ENCODE data around the gene CLDN6.
A peak's percentile ranks its signal among the peaks of the same experiment; 100 is the strongest.

Gene CLDN6

GRCh38 chr16:2985462-2985861, 32.5 kb downstream of the CLDN6 start:
- no peak for DNase-seq

- DNase-seq = peak; percentile 81
Measured at GRCh38 chr16:2983706-2984136, 34.3 kb downstream of the CLDN6 start.

DNA sequence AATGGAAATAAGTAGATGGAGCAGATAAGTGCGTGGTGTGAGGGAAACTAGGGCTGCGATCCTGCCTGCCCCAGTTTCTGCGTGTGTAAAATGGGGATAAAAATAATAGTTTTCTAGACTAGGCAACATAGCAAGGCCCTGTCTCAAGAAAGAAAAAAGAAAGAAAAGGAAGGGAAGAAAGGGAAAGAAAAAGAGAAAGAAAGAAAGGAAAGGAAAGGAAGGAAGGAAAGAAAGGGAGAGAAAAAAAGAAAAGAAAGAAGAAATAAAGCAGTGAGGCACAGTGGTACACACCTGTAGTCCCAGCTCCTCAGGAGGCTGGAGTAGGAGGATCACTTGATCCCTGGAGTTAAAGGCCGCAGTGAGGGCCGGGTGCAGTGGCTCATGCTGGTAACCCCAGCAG, 35.6 kb downstream of the CLDN6 start:
- no peak for DNase-seq

- no peak for DNase-seq
Measured at GRCh38 chr16:2981899-2982250, 36.1 kb downstream of the CLDN6 start.

- DNase-seq = no peak
Measured at GRCh38 chr16:2981177-2981898, 36.6 kb downstream of the CLDN6 start.

GRCh38 chr16:2980227-2981176, 37.5 kb downstream of the CLDN6 start, which contains the start of gene PKMYT1:
Gene PKMYT1, minus strand, starts transcription at chr16:2980446. Its CDS starts 789 bp downstream, at chr16:2979657.
- peak; percentile 92 for DNase-seq

- peak; percentile 38 for DNase-seq
Measured at GRCh38 chr16:2979669-2980226, 38.2 kb downstream of the CLDN6 start.

GRCh38 chr16:2977440-2977839, 40.5 kb downstream of the CLDN6 start:
- no peak for DNase-seq

DNA sequence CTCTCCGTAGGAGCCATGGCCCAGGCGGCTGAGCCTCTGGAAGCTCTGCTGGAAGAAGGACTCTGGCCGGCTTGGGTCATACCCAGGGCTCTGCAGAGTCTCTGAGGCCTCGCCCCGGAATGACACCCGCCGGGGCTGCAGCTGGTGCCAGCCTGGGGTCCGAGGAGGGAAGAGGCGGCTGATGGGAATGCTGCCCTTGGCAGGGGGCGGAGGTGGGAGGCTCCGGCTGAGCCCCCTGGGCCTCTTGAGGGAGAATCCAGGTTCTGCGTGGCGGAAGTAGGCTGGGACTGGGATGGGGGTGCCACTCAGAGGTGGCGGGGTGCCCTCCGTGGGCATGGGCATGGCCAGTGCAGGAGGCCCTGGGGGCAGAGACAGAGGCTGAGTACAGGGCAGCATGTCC, 41.3 kb downstream of the CLDN6 start:
- no peak for DNase-seq

- no peak for DNase-seq
Measured at GRCh38 chr16:2976201-2976600, 41.8 kb downstream of the CLDN6 start.

DNA sequence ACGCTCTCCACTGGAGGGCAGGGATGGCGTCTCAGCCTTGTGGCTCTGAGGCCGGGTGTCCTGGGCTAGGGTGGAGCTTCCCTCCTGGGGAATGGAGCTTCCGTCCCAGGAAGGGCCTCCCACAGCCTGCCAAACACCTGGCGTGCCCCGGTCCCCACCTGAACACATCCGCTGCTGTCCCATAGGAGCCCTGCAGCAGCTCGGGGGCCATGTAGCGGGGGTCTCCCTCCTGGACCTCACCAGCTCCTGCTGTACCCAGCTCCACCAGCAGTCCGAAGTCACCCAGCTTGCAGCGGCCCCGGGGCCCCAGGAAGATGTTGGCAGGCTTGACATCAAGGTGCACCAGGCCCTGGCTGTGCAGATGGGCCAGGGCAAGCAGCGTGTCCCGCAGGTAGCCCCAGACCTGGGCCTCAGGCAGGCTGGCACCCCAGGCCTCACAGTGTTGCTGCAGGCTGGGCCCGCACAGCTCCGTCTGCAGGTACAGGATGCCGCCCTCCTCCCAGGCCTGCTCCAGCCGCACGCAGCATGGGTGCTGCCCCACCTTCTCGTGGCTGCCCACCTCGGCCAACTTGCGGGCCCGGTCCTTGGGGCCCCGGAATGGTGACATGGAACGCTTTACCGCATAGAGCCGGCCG, 42.7 kb downstream of the CLDN6 start:
- no peak for DNase-seq

- no peak for DNase-seq
Measured at GRCh38 chr16:2974319-2975056, 43.5 kb downstream of the CLDN6 start.

- no peak for DNase-seq
Measured at GRCh38 chr16:2973605-2974318, 44.2 kb downstream of the CLDN6 start.

- DNase-seq = no peak
Measured at GRCh38 chr16:2973093-2973492, 44.9 kb downstream of the CLDN6 start.

DNA sequence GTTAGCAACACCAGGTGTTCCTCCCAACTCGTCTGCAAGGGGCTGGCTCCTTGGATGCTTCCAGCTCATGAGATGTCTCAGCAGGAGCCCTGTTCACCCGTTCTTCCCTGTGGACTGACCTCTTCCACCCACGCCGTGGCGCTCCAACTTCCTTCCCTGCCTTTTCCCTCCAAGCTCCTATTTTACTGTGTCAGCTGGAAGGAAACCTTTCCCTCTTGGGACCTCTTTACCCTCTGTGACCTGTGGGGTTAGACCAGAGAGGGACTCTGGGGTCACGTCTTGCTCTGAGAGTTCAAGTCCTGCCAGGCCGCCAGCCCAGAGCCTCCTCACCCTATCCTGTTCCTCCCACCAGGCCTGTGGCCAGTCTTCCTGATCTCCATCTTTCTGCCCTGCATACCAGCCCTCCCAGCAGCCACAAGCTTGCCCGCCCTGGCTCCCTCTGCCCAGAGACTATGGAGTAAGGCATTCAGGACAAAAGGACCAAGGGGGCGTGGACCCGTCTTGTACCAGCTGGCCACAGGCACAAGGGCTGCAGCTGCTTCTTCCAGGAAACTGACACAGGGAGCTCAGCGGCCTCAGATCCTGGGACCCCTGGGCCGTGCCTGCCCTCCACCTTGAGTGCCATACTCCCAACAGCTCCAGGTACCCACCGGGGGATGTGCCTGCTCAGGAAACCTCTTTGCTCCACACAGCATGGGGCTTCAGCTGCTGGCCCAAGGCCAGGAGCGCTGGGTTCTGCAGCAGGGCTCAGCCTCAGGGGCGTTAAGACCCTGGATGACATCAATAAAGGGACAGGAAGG, 45.8 kb downstream of the CLDN6 start:
- DNase-seq = no peak

DNA sequence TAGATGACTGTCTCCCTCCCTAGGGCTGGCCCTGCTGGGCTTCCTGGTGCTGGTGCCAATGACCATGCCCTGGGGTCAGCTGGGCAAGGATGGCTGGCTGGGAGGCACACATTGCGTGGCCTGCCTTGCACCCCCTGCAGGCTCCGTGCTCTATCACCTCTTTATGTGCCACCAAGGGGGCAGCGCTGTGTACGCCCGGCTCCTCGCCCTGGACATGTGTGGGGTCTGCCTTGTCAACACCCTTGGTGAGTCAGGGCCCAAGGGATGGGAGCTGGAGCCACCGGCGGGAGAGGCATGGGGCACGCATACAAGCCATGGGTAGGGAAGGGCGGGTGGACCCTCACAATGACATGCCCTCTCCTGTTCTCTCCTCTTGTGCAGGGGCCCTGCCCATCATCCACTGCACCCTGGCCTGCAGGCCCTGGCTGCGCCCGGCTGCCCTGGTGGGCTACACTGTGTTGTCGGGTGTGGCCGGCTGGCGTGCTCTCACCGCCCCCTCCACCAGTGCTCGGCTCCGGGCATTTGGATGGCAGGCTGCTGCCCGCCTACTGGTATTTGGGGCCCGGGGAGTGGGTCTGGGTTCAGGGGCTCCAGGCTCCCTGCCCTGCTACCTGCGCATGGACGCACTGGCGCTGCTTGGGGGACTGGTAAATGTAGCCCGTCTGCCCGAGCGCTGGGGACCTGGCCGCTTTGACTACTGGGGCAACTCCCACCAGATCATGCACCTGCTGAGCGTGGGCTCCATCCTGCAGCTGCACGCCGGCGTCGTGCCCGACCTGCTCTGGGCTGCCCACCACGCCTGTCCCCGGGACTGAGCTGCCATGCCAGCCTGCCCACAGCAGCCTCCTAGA, 46.6 kb downstream of the CLDN6 start:
- DNase-seq = no peak

GRCh38 chr16:2970563-2970962, 47.4 kb downstream of the CLDN6 start:
- DNase-seq = no peak

- DNase-seq = peak; percentile 85
Measured at GRCh38 chr16:2969545-2970521, 48.1 kb downstream of the CLDN6 start.

Data from NCI-H146 (cell line).